OCI-LY7 (cell line): Measurements from ENCODE around the gene GOLGA3.
A peak's percentile ranks its signal among the peaks of the same experiment; 100 is the strongest.

ENCODE experiments used
- EZH2phosphoT487 ChIP-seq: fragments of 200-600 bp; sonication (generic); IDR thresholded peaks from 2 replicates; pipeline ENCODE4 v1.6.1; 2018; ENCODE audit warnings: low read depth, borderline replicate concordance, mild to moderate bottlenecking, mixed run types, antibody characterized with exemption, low read length, moderate library complexity, mixed read lengths
- TF ChIP-seq, protein P1 (sequence below): fragments of 200-600 bp; sonication (generic); conservative IDR thresholded peaks from 2 replicates; pipeline ENCODE4 v1.5.1; 2014; ENCODE audit warnings: mild to moderate bottlenecking, antibody characterized with exemption, low read length, moderate library complexity, mixed read lengths

DNA sequence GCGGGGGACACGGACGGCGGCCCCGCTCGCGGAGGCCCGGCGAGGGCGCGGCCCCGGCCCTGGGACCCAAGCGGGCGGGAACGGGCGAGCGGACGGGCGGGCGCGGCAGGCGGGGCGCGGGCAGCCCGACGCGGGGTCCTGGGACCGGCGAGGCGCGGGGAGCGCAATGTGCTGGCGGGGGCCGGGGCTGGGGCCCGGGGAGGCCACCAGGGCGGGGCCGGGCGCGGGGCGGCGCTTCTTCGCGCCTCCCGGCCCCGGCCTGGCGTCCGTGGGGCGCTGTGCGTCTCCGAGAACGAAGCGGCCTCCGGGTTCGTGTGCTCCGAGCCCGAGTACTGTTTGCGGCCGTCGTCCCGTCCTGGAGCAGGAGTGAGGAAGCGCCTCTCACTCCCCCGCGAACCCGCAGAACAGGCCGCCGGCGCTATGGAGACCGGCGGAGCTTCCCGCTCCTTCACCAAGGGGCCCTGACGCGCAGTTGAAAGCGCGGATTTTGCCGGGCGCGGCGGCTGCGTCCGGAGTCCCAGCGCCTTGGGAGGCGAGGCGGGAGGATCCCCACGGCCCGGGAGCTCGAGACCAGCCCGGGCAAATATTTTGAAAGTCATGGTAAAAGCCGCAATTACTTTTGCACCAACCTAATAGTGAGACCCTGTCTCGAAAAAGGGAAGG, 66.6 kb downstream of the GOLGA3 start:
- TF ChIP-seq, protein P1, sequence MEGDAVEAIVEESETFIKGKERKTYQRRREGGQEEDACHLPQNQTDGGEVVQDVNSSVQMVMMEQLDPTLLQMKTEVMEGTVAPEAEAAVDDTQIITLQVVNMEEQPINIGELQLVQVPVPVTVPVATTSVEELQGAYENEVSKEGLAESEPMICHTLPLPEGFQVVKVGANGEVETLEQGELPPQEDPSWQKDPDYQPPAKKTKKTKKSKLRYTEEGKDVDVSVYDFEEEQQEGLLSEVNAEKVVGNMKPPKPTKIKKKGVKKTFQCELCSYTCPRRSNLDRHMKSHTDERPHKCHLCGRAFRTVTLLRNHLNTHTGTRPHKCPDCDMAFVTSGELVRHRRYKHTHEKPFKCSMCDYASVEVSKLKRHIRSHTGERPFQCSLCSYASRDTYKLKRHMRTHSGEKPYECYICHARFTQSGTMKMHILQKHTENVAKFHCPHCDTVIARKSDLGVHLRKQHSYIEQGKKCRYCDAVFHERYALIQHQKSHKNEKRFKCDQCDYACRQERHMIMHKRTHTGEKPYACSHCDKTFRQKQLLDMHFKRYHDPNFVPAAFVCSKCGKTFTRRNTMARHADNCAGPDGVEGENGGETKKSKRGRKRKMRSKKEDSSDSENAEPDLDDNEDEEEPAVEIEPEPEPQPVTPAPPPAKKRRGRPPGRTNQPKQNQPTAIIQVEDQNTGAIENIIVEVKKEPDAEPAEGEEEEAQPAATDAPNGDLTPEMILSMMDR: peak; percentile 41
- no peak for TF ChIP-seq EZH2phosphoT487
